Measurements from ENCODE around the gene MAP3K15.

MAP3K15 gene

GRCh38 chrX:19548279-19548678 is 33.0 kb upstream of the MAP3K15 start:
- no peaks in the 10 kb centered on the region for H3K27me3 ChIP-seq (ENCODE audit: insufficient read depth, poor library complexity, severe bottlenecking)

GRCh38 chrX:19545651-19546050 is 30.3 kb upstream of the MAP3K15 start:
- no peak overlapping the region for H3K4me3 ChIP-seq (replicated peaks; ENCODE audit: insufficient read depth, low read length)
- H3K27ac ChIP-seq (replicated peaks) = no peak overlapping the region
- DNase-seq (ENCODE audit: low read depth in 1 of 2, low spot score in 1 of 2) = no peak
- TF ChIP-seq GABPA (IDR thresholded peaks at IDR 0.05; ENCODE audit: low read depth) = no peak
- no peaks in the 10 kb centered on the region for H3K27me3 ChIP-seq (ENCODE audit: insufficient read depth, poor library complexity, severe bottlenecking)

More at GRCh38 chrX:19548279-19548678, 33.0 kb upstream of the MAP3K15 start:
- DNase-seq (ENCODE audit: low read depth in 1 of 2, low spot score in 1 of 2) = no peak
- no peak overlapping the region for H3K27ac ChIP-seq (replicated peaks)
- no peak overlapping the region for H3K4me3 ChIP-seq (replicated peaks; ENCODE audit: insufficient read depth, low read length)
- TF ChIP-seq GABPA (IDR thresholded peaks at IDR 0.05; ENCODE audit: low read depth) (no peak), SPI1 (IDR thresholded peaks at IDR 0.05; ENCODE audit: borderline replicate concordance, low read depth) (no peak), CTCF (IDR thresholded peaks at IDR 0.05; ENCODE audit: insufficient read depth, low read length) (no peak), POLR2AphosphoS5 (IDR thresholded peaks at IDR 0.05; ENCODE audit: low read depth) (no peak), REST (IDR thresholded peaks at IDR 0.05; ENCODE audit: insufficient replicate concordance, low read depth) (no peak)

- peak in 1 of 2 experiments; percentile 57 for DNase-seq (ENCODE audit: low read depth in 1 of 2, low spot score in 1 of 2)
- TF ChIP-seq CTCF (IDR thresholded peaks at IDR 0.05; ENCODE audit: insufficient read depth, low read length) (peak; percentile 43), REST (IDR thresholded peaks at IDR 0.05; ENCODE audit: insufficient replicate concordance, low read depth) (no peak), GABPA (IDR thresholded peaks at IDR 0.05; ENCODE audit: low read depth) (no peak), SPI1 (IDR thresholded peaks at IDR 0.05; ENCODE audit: borderline replicate concordance, low read depth) (no peak), POLR2AphosphoS5 (IDR thresholded peaks at IDR 0.05; ENCODE audit: low read depth) (no peak)
- Histone ChIP-seq H3K27ac (replicated peaks) (no peak overlapping the region), H3K27me3 (ENCODE audit: insufficient read depth, poor library complexity, severe bottlenecking) (no peaks in the 10 kb centered on the region), H3K4me3 (replicated peaks; ENCODE audit: insufficient read depth, low read length) (no peak overlapping the region)
Measured at GRCh38 chrX:19544693-19545305, 29.5 kb upstream of the MAP3K15 start.

- Histone ChIP-seq H3K4me3 (replicated peaks; ENCODE audit: insufficient read depth, low read length) (no peak overlapping the region), H3K27me3 (ENCODE audit: insufficient read depth, poor library complexity, severe bottlenecking) (no peaks in the 10 kb centered on the region), H3K27ac (replicated peaks) (no peak overlapping the region)
- no peak for TF ChIP-seq SPI1 (IDR thresholded peaks at IDR 0.05; ENCODE audit: borderline replicate concordance, low read depth)
- no peak for TF ChIP-seq POLR2AphosphoS5 (IDR thresholded peaks at IDR 0.05; ENCODE audit: low read depth)
- TF ChIP-seq REST (IDR thresholded peaks at IDR 0.05; ENCODE audit: insufficient replicate concordance, low read depth) = no peak
- no peak for TF ChIP-seq CTCF (IDR thresholded peaks at IDR 0.05; ENCODE audit: insufficient read depth, low read length)
- DNase-seq (ENCODE audit: low read depth in 1 of 2, low spot score in 1 of 2) = no peak
Measured at GRCh38 chrX:19543951-19544381, 28.7 kb upstream of the MAP3K15 start.
